GM21526 (cell line): Measurements from ENCODE around the gene ZMYM2.

ENCODE experiments used
- ATAC-seq: cut with Tn5 transposase; IDR thresholded peaks from one replicate; pipeline ENCODE4 v1.9.1; 2021; ENCODE audit warnings: moderate library complexity; ENCODE audit not compliant: unreplicated experiment, low FRiP score

ZMYM2 gene

DNA sequence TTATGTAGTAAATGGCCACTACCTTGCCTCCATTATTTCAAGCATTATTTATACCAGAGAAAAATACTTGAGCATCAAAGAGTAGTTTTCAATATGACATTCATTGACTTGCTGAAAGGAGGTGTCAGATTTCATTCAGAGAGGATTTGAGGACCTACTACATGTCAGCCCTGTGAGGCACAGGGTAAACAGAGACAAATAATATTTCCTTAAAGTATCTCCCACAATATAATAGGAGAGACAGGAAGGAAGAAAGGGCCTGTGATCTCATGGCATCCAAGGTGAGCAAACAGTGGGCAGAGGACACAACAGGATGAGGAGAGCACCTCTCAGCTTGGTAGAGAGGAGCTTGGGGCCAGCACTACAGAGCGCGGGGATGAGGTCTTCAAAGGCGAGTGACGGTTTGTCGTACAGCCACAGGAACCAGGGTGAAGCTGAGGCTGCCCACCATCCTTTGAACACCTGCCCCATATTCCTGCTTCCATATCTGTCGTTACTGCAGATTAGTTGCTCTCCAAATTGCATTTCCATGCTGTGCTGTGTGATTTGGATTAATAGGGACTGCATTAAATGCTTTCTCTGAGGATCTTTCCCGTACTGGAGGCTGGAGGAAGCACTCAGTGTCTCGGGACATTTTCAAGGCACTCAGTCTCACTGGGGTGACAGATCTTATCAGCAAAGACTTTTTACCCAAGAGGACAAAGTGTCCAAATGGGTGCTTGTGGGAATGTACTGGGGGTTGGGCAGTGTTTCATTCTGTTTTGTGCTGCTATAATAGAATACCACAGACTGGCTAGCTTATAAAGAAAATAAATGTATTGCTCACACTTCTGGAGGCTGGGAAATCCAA is 143.2 kb downstream of the ZMYM2 start:
- no peak for ATAC-seq

- ATAC-seq = no peak
These were observed 144.1 kb downstream of the ZMYM2 start for GRCh38 chr13:20102525-20103180.

DNA sequence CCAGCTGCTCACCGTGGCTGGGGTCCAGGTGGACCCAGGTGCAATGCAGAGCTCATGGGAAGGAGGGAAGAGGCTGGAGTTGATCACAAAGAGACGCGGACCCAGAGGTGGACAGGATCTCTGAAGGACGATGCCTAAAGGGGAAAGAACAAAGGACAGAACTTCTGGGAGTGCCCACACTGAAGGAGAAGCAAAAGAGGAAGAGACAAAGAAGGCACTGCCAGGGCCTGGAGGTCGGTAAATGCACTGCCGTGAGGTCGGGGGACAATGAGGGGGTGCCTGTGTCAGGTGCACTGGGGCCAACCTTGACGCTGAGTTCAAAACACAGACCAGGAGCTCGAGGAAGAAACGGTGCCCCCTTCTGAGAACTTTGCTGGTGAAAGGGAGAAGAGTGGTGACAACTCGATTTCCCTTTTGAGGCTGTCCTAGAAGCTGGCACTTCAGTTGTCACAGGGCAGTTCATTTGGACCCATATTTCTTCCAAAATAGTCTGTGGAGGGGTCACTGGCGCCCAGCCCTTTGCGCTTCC is 146.7 kb downstream of the ZMYM2 start:
- no peak for ATAC-seq

DNA sequence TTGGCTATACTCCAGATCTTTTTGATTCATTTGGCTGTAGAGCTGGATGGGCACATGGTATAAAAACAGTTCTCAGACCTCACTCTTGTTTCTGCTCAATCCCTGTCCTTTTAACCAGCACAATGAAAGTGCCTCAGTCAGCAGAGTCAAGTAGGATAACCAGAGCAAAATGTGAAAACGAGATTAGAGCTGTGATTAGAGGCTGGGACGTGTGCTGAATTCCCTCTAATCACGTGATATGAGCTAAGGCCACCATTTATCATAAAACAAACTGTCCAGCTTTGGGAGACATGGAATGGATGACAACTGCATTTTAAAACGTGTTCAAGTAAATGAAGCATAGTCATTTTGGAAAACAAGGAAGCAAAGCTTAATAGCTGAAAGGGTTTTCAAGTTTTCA is 148.2 kb downstream of the ZMYM2 start:
- ATAC-seq = no peak

GRCh38 chr13:20109037-20109436 is 150.5 kb downstream of the ZMYM2 start:
- no peak for ATAC-seq

GRCh38 chr13:20114066-20114610 is 155.6 kb downstream of the ZMYM2 start:
- no peak for ATAC-seq

- ATAC-seq = no peak
These were observed 157.7 kb downstream of the ZMYM2 start for GRCh38 chr13:20116213-20116612.

DNA sequence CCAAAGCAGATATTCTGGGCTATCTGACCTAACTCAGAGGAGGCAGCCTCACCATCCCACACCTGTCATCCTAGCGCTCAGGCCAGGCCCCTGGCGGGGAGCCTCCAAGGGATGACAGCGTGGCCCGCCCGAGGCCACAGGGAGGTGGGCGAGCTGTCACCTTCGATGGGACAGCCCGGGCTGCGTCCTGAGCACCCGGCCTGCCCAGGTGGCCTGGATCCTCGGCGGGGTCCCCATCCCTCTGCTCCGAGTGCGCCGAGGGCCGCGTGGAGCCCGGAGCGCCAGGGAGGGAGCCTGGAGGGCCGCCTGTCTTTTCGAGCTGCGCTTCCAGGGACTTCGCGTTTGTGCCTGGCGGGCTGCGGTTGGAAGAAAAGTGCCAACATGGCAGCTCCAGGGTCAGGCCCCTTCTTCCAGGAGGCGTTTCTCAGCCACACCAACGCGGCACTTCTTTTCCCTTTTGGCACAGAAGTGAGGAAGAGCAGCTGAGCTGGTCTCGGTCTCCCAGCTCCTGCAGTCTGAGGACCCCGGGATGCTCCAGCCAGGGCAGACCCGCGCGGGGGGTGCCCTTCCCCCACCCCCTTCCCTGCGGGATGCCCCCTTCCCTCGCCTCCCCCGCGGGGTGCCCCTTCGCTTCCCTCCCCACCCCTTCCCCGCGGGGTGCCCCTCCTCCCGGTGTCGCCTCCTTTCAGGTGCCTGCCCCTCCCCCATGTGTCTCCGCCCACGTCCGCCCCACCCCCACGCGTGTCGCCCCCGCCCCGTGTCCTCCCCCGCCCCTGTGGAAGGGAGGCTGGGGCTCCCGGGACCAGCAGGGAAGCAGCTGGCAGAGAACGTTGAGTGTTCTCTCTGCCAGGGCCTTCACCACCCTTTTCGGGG is 160.0 kb downstream of the ZMYM2 start:
- no peak for ATAC-seq

DNA sequence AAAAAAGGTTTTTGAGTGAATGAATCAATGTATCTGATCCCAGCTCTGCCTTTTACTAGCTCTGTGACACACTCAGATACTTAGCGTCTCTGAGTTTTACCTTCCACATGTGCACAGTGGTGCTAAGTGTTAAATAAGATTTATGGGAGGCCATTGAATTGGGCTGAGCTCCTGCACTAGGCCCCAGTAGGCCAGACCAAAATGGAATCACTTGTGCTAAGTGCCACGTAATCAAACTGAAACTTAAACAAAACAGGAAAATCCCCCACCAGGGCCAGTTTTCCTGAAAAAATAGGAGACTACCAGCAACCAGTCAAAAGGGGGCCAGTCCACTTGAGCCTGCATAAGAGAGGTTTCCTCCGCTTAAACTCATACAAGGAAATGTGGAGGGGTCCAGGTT is 161.4 kb downstream of the ZMYM2 start:
- ATAC-seq = no peak

DNA sequence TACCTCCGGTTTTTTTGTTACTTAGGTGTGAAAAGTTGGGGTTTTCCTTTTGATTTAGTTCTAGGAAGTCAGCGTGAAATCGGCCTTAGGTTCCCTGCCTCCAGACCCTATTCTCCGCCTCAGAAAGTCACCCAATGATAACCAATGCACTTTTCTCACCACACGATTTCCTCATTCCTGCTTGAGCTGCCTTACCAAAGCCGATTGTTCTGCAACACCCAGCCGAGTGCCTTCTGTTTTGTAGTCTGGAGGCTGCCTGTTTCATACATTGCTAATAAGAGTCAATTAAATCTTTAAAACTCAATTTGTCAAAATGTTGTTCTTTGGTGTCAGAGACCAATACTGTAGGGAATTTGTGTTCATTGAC is 162.6 kb downstream of the ZMYM2 start:
- ATAC-seq = no peak

- no peak for ATAC-seq
These were observed 165.8 kb downstream of the ZMYM2 start for GRCh38 chr13:20124303-20124702.

DNA sequence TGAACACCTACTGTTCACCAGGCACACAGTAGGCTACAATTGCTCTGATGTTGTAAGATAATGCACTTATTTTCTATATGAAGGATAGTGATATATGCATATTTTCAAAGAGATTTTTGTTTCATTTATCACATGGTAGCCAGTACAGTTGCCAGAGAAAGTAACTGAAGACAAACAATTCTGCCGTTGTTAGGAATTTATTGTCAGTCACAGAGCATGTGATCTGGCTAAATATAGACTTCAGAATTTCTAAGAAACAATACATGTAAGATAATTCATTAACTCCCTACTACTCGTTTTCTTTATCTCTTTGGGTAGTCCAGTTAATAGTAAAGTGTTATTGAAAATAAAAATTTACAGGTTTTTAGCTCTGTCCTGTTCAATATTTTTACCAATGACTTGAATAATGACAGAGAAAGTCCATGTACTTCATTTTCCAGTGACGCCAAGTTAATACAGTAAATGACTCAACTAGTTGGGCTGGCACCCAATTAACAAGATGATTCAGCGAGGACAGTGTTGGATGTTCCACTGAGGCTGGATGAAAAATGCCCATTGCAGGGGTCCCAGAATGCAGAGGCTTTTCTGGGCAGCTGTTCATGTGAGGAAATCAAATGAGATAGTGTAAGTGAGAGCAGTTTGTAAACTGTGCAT is 166.7 kb downstream of the ZMYM2 start:
- no peak for ATAC-seq

DNA sequence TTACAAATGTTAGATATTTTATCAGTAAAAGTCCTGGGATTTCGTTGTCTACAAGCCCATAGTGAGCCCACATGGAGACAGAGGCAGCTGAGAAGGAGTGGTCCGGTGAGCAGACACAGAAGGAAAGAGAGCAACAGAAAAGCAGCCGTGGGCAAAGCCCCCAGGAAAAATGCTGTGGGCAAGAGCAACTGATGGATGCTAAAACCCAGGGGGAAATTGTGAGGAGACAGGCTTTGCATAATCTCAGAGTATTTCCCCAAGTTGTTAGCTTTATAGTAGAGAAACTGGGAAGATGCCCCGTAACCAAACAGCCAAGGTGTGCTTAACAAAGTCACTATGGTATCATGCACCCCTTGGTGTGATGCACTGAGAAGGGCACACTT is 167.2 kb downstream of the ZMYM2 start:
- no peak for ATAC-seq

DNA sequence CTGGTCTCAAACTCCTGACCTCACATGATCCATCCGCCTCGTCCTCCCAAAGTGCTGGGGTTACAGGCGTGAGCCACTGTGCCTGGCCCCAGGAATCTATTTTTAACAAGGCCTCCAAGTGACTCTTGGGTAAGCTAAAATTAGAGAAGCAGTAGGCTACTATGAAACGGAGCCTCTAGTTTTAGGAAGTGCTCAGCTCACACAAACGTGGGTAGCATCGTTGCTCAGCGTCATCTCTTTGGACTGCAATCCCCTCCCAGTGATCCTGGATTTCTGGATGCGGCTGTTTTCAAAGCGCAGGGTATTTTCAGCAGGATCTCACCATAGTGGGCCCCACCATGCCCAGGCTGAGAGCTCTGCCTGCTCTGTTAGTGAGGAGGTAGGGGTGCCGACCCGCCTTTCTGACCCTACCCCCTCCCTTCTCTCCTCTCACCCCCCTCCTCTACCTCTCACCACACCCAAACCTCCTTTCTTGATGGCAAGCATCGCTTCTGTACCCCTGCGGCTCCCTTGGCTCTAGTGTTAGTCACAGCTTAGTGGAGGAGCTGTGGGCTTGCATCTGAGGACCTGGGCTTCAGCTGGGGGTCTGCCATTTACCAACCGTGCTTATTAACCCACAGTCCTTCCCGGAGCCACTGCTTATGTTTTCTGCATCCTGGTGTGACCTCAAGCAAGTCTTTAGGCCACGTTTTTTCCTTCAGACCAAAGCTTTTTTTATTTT is 168.2 kb downstream of the ZMYM2 start:
- ATAC-seq = no peak

- ATAC-seq = no peak
These were observed 168.7 kb downstream of the ZMYM2 start for GRCh38 chr13:20127262-20127561.

DNA sequence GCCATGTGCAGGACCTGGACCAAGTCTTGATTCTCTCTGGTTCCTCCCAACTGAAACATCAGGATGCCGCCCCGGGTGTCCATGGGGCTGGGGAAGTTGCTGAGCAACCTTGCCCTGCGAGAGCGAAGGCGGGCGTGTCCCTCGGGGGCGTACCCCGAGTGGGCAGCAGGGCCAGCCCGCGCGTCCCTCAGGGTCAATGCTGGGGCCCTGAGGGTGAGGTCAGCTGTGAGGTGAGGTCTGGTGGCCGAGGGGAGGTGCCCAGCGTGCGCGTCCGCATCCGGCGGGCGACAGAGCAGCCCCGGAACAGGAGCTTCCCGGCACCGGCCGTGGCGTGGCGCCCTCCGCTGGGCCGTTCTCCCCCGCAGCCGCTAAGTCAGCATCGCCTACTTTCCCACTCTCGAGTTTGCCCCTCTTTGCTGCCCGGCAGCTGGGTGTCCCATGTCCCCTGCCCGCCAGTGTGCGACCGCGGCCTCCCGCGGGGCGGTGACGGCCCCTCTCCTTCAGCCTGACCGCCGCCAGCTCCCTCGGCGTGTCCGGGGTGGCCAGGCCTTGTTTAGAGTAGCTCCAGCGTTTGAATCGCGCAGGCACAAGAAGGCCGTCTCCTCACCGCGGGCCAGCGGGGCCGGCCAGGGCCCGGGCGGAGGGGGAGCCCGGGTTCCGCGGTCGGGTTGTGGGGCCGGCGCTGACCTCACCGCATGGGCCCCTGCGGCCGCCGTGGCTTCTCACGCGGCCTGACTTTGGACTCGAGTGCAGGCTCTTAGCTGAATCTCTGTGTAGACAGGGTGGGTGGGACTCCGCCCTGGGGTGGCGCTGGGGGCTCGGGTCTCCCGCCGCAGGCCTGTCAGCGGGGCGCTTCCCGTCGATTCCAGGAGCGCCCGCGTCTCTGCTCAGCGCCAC is 169.3 kb downstream of the ZMYM2 start:
- no peak for ATAC-seq

- no peak for ATAC-seq
These were observed 170.0 kb downstream of the ZMYM2 start for GRCh38 chr13:20128459-20128931.

DNA sequence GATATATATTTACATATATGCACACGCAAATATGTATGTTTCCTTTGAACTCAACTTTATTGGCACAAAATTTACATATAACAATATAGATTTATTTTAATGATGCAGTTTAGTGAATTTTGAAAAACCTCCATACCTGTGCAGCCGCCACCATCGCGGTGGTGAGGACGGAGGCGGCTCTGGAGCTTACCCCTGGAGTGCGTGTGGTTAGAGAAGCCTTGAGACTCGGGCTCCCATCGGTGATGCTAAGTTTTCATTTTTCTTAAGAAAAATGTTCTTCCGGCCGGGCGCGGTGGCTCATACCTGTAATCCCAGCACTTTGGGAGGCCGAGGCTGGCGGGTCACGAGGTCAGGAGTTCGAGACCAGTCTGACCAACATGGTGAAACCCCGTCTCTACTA is 170.5 kb downstream of the ZMYM2 start:
- no peak for ATAC-seq

DNA sequence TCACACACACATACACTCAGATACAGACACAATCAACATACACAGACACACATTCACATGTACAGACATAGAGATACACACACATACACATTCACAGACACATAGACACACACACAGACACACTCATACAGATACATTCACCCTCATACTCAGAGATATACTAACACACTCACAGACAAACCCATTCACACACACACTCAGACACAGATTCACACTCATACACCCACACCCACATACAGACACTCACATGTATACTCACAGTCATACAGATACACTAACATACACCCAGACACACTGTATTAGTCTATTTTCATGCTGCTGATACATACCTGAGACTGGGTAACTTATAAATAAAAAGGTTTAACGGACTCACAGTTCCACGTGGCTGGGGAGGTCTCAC is 171.5 kb downstream of the ZMYM2 start:
- ATAC-seq = no peak
